GM12873 (cell line): Measurements from ENCODE around the gene SURF1.

Source experiments
- CTCF ChIP-seq: IDR thresholded peaks from 2 replicates; pipeline ENCODE4 v1.5.1; 2012; ENCODE audit warnings: low read depth, mild to moderate bottlenecking, moderate library complexity, low read length, control low read depth; ENCODE audit not compliant: insufficient read depth; ENCODE audit errors: missing control alignments

Gene SURF1

GRCh38 chr9:133374612-133375115 lies 18.4 kb upstream of the SURF1 start:
- no peak for TF ChIP-seq CTCF

GRCh38 chr9:133372144-133372543 lies 15.9 kb upstream of the SURF1 start:
- no peak for TF ChIP-seq CTCF

GRCh38 chr9:133371261-133371711 lies 15.0 kb upstream of the SURF1 start:
- TF ChIP-seq CTCF: no peak

- TF ChIP-seq CTCF: no peak
These were observed 14.4 kb upstream of the SURF1 start for GRCh38 chr9:133370685-133371084.

- no peak for TF ChIP-seq CTCF
These were observed 13.6 kb upstream of the SURF1 start for GRCh38 chr9:133369933-133370332.

- no peak for TF ChIP-seq CTCF
These were observed 13.1 kb upstream of the SURF1 start for GRCh38 chr9:133369422-133369821.

GRCh38 chr9:133368249-133368881 lies 12.1 kb upstream of the SURF1 start:
- TF ChIP-seq CTCF: no peak

- TF ChIP-seq CTCF: no peak
These were observed 11.5 kb upstream of the SURF1 start for GRCh38 chr9:133367778-133368177.
